Midbrain (tissue), 1 donor: ENCODE results near the gene RANBP17.
"Not testable (repeated sequence)": the region's sequence is repeated elsewhere in the genome, so short reads cannot be mapped to it uniquely, and the experiment has no call there.

Experiments
- DNase-seq: peaks from one replicate; lab custom pipeline; 2025; lab: John Stamatoyannopoulos, UW

Gene RANBP17

DNA sequence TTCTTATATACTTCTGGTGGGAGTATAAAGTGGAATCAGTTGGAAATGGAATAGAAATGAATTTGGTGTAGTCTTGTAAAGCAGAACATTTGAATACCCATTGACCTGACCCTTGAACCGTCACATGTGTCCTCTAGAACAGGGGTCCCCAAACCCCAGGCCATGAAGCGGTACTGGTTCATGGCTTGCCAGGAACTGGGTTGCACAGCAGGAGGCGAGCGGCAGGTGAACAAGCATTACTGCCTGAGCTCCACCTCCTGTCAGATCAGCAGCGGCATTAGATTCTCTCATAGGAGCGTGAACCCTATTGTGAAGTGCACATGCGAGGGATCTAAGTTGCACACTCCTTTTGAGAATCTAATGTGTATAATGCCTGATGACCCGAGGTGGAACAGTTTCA is 80.0 kb downstream of the RANBP17 start:
- no peak for DNase-seq

- no peak for DNase-seq
These were observed 83.5 kb downstream of the RANBP17 start for GRCh38 chr5:170945275-170945674.

- DNase-seq = no peak
These were observed 98.7 kb downstream of the RANBP17 start for GRCh38 chr5:170960567-170960966.

DNA sequence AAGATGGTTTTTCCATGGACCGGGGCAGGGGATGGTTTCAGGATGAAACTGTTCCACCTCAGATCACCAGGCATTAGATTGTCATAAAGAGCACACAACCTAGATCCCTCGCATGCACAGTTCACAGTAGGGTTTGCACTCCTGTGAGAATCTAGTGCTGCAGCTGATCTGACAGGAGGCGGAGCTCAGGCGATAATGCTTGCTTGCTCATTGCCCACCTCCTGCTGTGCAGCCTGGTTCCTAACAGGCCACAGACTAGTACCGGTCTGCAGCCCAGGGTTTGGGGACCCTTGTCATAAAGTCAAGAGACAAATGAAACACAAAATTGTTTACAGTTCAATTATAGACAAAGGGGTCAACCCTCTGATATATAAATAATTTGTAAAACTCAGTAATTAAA is 101.7 kb downstream of the RANBP17 start:
- no peak for DNase-seq

GRCh38 chr5:170974461-170974860 is 112.6 kb downstream of the RANBP17 start:
- no peak for DNase-seq

GRCh38 chr5:170980261-170980660 is 118.4 kb downstream of the RANBP17 start:
- DNase-seq = not testable (repeated sequence)

DNA sequence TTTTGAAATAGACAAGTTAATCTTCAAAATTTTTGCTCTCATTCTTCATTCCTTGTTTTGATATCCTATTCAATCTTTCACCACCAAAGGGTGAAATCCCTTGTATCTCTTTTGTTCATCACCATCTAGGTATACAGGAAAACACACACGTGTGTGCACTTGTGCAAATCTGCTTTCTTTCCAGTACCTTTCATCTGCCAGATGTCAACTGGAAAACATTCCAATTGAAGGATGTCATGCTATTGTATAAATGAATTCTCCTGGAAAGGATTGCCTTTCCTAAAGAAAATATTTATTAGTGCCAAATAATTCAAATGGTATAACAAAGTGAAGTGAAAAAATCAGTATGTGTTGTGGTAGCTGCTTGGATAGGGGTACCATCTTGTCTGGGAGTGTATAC is 123.7 kb downstream of the RANBP17 start:
- no peak for DNase-seq

DNA sequence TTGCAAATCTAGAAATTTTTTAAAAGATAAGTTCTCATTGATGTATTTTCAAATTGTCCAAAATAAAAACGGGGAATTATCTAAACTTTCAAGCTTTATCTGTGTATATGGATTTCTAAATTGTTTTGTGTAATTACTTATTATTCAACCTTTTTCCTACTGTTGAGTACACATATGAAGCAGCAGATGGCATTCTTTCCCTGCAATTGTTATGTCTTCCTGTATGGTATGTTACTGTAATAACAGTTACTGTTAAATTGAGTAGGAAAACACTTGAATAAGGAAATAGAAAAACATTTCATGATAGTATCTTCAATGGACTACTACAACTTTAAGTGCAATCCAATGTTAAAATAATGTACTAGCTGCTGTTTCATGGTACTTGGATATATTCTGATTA is 124.8 kb downstream of the RANBP17 start:
- no peak for DNase-seq

DNA sequence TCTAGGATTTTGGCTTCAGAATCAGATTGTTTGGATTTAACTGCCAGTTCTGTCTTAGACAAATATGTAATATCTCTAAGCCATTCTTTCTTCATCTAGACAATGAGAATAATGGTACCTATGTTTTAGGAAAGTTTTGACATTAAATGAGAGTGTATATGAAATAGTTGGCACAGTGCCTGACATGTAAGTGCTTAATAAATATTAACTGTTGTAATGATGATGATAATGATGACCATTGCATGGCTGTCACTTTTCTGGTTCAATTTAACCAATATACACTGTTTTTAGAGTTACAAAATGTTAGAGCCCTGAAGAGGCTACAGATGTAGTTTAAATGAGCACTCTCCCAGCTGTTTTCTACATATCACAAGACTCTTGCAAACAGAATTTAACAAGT is 131.7 kb downstream of the RANBP17 start:
- DNase-seq = no peak

GRCh38 chr5:171010086-171010485 is 148.3 kb downstream of the RANBP17 start:
- DNase-seq = no peak

DNA sequence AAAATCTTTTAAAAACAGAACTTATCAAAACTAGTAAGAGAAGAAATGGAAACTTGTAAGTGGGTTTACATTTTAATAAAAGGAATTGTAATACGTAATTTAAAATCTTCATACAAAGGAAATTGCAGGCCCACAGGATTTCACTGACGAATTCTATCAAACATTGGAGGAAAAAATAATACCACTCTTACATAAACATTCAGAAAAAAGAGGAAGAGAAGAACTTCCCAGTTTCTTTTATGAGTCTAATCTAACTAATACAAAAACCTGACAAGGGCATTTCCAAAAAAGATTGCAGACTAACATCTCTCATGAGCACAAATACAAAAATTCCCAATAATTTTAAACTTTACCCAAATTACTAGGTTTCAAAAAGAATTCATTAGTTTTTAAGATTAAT is 149.0 kb downstream of the RANBP17 start:
- no peak for DNase-seq

DNA sequence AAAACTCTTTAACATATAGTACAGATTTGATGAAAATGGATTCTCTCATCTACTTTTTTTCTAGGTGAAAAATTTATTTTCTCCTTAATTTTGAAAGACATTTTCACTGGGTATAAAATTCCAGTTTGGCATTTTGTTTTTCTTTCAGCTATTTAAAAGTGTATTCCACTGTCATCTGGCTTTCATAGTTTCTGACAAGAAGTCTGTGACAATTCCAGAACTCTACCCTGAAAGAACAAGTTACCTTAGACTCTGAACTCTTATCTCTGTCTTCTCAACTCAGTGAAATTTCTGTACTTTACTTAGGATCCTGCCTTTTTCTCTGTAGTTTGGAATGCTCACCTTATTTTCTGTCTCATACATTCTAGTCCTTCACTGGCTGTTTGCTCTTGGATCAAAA is 161.7 kb downstream of the RANBP17 start:
- DNase-seq = no peak

GRCh38 chr5:171024084-171024483 is 162.3 kb downstream of the RANBP17 start:
- no peak for DNase-seq

- no peak for DNase-seq
These were observed 167.6 kb downstream of the RANBP17 start for GRCh38 chr5:171029401-171029800.

GRCh38 chr5:171031977-171032376 is 170.2 kb downstream of the RANBP17 start:
- DNase-seq = no peak

GRCh38 chr5:171032435-171032973 is 170.7 kb downstream of the RANBP17 start:
- DNase-seq = no peak

DNA sequence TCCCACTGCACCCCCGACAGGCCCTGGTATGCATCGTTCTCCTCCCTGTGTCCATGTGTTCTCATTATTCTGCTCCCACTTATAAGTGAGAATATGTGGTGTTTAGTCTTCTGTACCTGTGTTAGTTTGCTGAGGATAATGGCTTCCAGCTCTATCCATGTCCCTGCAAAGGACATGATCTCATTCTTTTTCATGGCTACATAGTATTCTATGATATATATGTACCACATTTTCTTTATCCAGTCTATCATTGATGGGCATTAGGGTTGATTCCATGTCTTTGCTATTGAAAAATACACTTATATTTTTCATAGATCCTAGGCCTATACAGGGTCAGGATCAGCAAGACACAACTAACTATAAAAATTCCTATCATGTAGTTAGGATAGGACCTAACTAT is 180.1 kb downstream of the RANBP17 start:
- not testable (repeated sequence) for DNase-seq

GRCh38 chr5:171050916-171051315 is 189.1 kb downstream of the RANBP17 start:
- DNase-seq = no peak

DNA sequence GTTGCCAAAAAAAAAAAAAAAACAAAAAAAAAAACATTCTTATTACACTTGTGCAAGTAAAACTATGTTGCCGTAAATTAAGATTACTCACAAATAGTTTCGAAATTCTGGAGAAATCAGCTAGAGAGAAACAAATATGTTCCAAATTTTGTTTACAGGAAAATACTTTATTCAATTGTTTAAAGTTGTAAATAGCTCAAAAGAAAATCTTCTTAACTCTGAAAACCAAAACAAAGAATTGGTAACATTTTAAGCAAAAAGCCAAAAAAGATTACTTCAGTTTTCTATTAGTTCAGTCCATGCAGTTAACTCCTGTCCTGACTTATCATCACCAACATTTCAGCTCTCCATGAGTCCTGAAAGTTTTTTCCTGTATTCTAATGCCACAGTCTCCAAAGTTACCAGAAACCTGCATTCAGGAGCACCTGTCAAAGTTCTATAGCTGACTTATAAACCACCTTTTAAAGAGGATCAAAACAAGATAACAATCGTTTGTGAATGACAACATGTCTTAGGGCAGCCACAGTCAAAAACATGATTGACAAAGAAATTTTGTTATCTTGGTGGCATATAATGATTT is 194.1 kb downstream of the RANBP17 start:
- DNase-seq = no peak

DNA sequence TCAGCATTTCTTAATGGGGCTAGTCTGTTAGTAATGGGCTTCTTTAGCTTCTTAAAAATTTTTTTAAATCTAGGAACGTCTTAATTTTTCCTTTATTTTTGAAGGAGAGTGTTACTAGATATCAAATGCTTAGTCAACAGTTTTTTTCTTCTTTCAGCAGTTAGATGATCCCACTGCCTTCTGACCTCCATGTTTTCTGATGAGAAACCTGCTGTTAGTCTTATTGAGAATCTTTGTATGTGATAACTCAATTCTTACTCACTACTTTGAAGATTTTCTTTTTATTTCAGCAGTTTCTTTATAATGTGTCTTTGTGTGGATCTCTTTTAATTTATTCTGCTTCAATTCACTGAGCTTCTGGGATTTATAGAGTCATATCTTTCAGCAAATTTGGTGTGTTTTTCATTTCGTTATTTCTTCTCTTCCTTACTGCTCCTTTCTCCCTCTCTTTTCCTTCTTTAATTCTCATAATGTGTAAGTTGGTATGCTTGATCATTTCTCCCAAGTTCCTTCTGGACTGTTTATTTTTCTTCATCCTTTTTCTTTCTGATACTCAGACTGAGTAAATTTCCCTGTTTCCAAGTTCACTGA is 205.8 kb downstream of the RANBP17 start:
- DNase-seq = no peak

GRCh38 chr5:171074747-171075146 is 212.9 kb downstream of the RANBP17 start:
- no peak for DNase-seq

GRCh38 chr5:171080186-171080938 is 218.5 kb downstream of the RANBP17 start:
- DNase-seq = no peak

DNA sequence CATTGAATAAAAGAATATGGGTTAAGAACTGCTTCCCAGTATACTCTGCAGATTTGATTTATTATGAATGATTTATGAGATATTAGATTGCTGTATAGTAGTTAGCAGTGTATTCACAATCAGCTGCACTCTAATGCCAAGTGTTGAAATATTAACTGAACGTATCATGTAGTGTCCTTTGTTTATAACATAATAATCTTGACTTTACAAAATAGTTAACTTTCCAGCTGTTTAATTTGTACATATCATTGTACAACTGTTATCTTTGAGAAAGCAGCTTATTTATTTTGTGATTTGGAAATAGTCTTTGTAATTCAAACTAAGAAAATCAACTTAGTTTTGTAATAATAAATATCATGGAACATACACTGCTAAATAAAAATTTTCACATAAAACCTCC is 219.5 kb downstream of the RANBP17 start:
- no peak for DNase-seq
